ENCODE results near the gene MYOF.

The MYOF gene

DNA sequence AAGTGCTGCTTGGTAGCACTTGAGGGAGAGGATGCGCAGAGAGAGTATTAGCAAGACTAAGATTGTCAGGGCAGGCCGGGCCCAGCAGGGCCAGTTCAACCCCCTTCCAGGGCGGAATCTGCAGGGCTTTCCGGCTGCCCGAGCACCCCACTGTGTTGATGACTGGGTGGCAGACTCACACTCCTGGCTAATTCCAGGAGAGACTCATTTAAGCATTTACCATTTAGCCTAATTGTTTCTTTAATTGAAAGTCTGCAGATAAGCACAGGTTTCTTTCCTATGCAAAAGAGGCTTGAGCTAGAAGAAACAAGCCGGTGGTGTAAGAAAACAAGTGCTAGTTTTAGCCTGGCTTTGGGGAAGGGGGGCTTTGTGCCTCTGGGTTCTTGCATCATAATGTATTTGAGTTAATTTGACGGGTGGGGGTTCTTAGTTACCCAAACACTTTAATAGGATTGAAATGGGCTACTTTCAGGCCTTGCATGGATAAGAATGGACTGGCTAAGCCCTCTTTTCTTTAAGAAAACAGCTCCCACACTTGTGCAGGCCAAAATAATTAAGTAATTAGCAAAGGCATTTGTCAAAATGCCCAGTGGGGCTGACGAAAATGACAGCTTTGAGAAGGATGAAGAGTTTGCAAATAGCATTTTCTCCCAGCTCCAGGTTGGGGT, 201.3 kb downstream of the MYOF start:
- no peak for DNase-seq (ENCODE audit: low read depth in 2 of 2)
- TF ChIP-seq, protein P1, sequence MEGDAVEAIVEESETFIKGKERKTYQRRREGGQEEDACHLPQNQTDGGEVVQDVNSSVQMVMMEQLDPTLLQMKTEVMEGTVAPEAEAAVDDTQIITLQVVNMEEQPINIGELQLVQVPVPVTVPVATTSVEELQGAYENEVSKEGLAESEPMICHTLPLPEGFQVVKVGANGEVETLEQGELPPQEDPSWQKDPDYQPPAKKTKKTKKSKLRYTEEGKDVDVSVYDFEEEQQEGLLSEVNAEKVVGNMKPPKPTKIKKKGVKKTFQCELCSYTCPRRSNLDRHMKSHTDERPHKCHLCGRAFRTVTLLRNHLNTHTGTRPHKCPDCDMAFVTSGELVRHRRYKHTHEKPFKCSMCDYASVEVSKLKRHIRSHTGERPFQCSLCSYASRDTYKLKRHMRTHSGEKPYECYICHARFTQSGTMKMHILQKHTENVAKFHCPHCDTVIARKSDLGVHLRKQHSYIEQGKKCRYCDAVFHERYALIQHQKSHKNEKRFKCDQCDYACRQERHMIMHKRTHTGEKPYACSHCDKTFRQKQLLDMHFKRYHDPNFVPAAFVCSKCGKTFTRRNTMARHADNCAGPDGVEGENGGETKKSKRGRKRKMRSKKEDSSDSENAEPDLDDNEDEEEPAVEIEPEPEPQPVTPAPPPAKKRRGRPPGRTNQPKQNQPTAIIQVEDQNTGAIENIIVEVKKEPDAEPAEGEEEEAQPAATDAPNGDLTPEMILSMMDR (IDR thresholded peaks at IDR 0.05; ENCODE audit: low read depth, low read length): no peak

DNA sequence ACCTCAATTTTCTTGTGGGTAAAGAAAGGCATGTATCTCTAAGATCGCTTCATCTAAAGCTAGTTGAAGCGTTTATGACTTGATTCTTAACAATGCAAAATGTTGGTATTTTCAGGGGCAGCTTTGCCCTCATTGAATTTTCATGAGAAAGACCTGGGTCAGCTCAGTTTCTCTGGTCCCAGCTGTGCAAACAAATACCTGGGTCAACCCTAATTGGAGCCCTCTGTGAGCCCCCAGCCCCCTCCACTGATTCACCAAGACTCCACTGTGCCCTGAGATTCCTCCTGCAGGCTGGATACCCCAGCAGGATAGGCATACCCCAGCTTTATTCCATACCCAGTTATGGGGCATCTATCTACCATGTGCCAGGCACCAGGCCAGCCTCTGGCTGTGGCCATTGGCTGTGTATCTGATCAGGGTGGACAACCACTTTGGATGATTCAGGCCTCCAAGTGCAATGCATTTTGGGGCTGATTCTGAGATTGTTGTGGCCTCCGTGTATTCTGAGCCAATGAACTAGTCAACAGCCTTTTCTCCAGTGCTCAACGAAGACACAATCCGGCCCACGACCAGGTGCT, 201.9 kb downstream of the MYOF start:
- DNase-seq (ENCODE audit: low read depth in 2 of 2): no peak
- TF ChIP-seq, protein P1 (IDR thresholded peaks at IDR 0.05; ENCODE audit: low read depth, low read length): no peak
- no peak overlapping the region for H3K4me3 ChIP-seq (replicated peaks in 1 of 2; ENCODE audit: low read depth in 2 of 2, low read length in 2 of 2)

More for the DNA sequence above, 201.3 kb downstream of the MYOF start:
- H3K4me3 ChIP-seq (replicated peaks in 1 of 2; ENCODE audit: low read depth in 2 of 2, low read length in 2 of 2): no peak overlapping the region

DNA sequence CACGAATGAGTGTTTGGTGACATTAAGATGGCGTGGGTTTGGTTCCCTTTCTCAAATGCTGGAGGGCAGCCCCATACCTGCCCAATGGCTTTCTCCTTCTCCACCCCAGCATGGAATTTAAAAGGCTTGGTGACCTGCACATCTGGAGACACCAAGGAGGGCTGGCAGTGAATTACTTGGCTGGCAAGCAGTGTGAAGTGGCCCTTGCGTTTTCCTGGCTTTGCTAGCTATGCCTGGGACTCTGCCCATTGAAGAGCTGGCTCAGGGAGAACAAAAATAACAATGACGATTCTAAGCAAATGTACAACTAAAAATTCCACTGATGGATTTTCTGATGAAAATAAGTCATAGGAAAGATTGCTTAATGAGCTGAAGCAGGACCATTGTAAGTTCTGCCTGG, 204.8 kb downstream of the MYOF start:
- no peak for DNase-seq (ENCODE audit: low read depth in 2 of 2)
- TF ChIP-seq, protein P1 (IDR thresholded peaks at IDR 0.05; ENCODE audit: low read depth, low read length): no peak
- H3K4me3 ChIP-seq (replicated peaks in 1 of 2; ENCODE audit: low read depth in 2 of 2, low read length in 2 of 2): no peak overlapping the region

DNA sequence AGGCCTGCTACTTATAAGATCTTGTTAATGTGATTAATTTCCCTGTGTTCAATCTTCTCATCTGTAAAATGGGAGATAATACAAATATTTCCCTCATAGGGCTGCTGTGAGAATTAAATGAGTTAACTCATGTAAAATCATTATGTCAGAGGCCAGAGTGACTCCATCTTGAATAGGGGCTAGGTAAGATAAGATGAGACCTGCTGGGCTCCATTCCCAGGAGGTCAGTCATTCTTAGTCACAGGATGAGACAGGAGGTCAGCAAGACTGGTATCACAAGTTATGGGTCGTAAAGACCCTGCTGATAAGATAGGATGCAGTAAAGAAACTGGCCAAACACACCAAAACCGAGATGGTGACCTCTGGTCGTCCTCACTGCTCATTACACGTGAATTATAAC, 207.7 kb downstream of the MYOF start:
- TF ChIP-seq, protein P1 (IDR thresholded peaks at IDR 0.05; ENCODE audit: low read depth, low read length): no peak
- no peak for DNase-seq (ENCODE audit: low read depth in 2 of 2)
- no peak overlapping the region for H3K4me3 ChIP-seq (replicated peaks in 1 of 2; ENCODE audit: low read depth in 2 of 2, low read length in 2 of 2)

DNA sequence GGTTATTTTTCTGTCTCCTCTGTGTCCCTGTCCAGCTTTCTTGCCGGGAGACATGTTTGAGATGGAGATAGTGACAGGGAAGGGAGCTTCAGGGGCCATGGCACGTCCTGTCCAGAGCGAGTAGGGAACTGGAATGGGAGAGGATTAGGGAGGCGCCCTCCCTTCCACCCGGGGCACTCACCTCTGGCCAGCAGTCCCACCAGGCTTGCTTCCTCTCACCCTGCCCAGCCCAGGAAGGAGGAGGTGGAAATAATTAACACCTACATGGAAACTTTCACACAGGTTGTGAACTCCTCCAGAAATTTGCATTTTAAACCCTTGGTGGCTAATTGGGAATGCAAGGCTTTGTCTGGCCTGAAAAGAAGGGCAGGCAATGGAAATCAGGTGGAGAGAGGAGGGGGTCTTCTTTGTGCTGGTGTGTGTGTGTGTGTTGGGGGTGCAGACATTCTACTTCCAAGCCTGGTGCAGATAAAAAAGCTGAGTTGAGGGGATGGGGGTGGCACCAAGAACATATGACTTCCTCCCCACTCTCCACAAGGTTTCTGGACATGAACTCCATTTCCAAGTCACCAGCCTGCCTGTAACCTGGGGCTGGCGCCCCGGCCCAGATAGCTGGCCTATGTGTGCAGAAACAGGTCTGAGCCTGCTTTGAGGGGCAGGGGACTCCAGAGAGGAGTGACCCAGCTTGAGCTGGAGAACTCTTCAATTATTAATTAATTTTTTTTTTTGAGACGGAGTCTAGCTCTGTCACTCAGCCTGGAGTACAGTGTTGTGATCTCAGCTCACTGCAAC, 209.1 kb downstream of the MYOF start:
- DNase-seq (ENCODE audit: low read depth in 2 of 2): no peak
- no peak overlapping the region for H3K4me3 ChIP-seq (replicated peaks in 1 of 2; ENCODE audit: low read depth in 2 of 2, low read length in 2 of 2)
- TF ChIP-seq, protein P1 (IDR thresholded peaks at IDR 0.05; ENCODE audit: low read depth, low read length): no peak

DNA sequence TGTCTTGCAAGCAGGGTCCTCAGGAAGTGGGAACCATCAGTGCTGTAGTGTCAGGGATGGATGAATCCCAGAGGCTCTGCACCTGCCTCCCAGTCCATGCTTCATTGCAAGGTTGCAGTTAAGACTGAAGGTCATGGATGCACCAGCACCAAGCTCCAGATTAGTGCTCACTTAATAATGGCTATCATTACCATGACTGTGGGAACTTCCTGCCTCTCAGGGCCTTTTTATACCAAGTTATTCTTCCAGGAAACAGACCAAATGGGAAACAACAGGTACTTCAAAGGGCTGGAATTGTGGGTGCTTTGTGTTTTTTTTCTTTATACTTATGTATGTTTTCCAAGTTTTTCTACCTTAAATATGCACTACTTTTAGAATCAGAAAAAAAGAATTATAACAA, 210.8 kb downstream of the MYOF start:
- no peak overlapping the region for H3K4me3 ChIP-seq (replicated peaks in 1 of 2; ENCODE audit: low read depth in 2 of 2, low read length in 2 of 2)
- TF ChIP-seq, protein P1 (IDR thresholded peaks at IDR 0.05; ENCODE audit: low read depth, low read length): no peak
- no peak for DNase-seq (ENCODE audit: low read depth in 2 of 2)
